Measurements from ENCODE around the gene PGBD4.

The PGBD4 gene

GRCh38 chr15:34101366-34102174 is at the start of gene PGBD4, which contains the start of gene EMC7:
TSS of gene PGBD4 (plus strand) at chr15:34102083. CDS start at chr15:34102532, 449 bp downstream.
TSS of gene EMC7 (minus strand) at chr15:34101862. CDS start at chr15:34101839, 23 bp downstream.
- peak; percentile 95 for DNase-seq (ENCODE audit: low spot score)

- DNase-seq (ENCODE audit: low spot score), result no peak
Measured at GRCh38 chr15:34054081-34054707, 47.7 kb upstream of the PGBD4 start.

GRCh38 chr15:34055868-34056595 is 45.9 kb upstream of the PGBD4 start:
- DNase-seq (ENCODE audit: low spot score), result peak; percentile 22

- DNase-seq (ENCODE audit: low spot score), result no peak
Measured at GRCh38 chr15:34056911-34057310, 45.0 kb upstream of the PGBD4 start.

GRCh38 chr15:34059476-34059875 is 42.4 kb upstream of the PGBD4 start:
- no peak for DNase-seq (ENCODE audit: low spot score)

- DNase-seq (ENCODE audit: low spot score), result no peak
Measured at GRCh38 chr15:34059946-34060345, 41.9 kb upstream of the PGBD4 start.

GRCh38 chr15:34064438-34064837 is 37.4 kb upstream of the PGBD4 start:
- DNase-seq (ENCODE audit: low spot score), result no peak

GRCh38 chr15:34065261-34065660 is 36.6 kb upstream of the PGBD4 start:
- no peak for DNase-seq (ENCODE audit: low spot score)

- DNase-seq (ENCODE audit: low spot score), result no peak
Measured at GRCh38 chr15:34065941-34066340, 35.9 kb upstream of the PGBD4 start.

GRCh38 chr15:34070003-34070402 is 31.9 kb upstream of the PGBD4 start:
- no peak for DNase-seq (ENCODE audit: low spot score)

GRCh38 chr15:34076785-34077184 is 25.1 kb upstream of the PGBD4 start:
- no peak for DNase-seq (ENCODE audit: low spot score)

- DNase-seq (ENCODE audit: low spot score), result no peak
Measured at GRCh38 chr15:34078900-34079299, 23.0 kb upstream of the PGBD4 start.

GRCh38 chr15:34079904-34080303 is 22.0 kb upstream of the PGBD4 start:
- no peak for DNase-seq (ENCODE audit: low spot score)

- no peak for DNase-seq (ENCODE audit: low spot score)
Measured at GRCh38 chr15:34084086-34084485, 17.8 kb upstream of the PGBD4 start.

- no peak for DNase-seq (ENCODE audit: low spot score)
Measured at GRCh38 chr15:34085746-34086145, 16.1 kb upstream of the PGBD4 start.

- DNase-seq (ENCODE audit: low spot score), result no peak
Measured at GRCh38 chr15:34099914-34100313, 2.0 kb upstream of the PGBD4 start.

- DNase-seq (ENCODE audit: low spot score), result no peak
Measured at GRCh38 chr15:34102175-34102925, 467 bp downstream of the PGBD4 start.

- DNase-seq (ENCODE audit: low spot score), result no peak
Measured at GRCh38 chr15:34106423-34106822, 4.5 kb downstream of the PGBD4 start.

- DNase-seq (ENCODE audit: low spot score), result no peak
Measured at GRCh38 chr15:34107315-34107714, 5.4 kb downstream of the PGBD4 start.

GRCh38 chr15:34109797-34110663 is 8.1 kb downstream of the PGBD4 start:
- DNase-seq (ENCODE audit: low spot score), result peak; percentile 2

GRCh38 chr15:34111488-34111887 is 9.6 kb downstream of the PGBD4 start:
- no peak for DNase-seq (ENCODE audit: low spot score)

All from COLO829 (cell line).